ENCODE measurements around the gene BCAR3.

Gene BCAR3

DNA sequence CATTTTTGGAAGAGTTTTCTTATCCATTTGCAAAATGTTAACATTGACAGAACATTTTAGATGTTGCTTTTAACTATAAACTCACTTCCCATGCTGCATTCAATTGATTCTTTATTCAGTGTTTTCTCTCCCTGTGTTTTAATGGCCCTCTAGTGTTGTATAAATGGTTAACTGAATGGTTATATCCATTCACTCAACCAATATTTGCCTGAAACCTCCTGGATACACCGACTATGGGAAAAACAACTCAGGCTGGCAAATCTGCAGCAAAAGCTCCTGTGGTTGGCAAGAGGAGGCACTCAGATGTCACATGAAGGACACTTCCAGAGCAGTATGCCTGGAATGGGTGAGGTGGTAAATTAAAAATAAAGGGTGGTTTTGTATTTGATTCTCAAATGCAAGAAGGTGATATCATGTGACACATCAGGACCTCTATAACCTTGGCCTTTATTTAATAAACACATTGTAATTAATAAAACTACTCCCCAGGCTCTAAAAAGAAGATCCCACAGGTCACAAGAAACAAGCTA, 107.6 kb downstream of the BCAR3 start:
- no peak for DNase-seq

DNA sequence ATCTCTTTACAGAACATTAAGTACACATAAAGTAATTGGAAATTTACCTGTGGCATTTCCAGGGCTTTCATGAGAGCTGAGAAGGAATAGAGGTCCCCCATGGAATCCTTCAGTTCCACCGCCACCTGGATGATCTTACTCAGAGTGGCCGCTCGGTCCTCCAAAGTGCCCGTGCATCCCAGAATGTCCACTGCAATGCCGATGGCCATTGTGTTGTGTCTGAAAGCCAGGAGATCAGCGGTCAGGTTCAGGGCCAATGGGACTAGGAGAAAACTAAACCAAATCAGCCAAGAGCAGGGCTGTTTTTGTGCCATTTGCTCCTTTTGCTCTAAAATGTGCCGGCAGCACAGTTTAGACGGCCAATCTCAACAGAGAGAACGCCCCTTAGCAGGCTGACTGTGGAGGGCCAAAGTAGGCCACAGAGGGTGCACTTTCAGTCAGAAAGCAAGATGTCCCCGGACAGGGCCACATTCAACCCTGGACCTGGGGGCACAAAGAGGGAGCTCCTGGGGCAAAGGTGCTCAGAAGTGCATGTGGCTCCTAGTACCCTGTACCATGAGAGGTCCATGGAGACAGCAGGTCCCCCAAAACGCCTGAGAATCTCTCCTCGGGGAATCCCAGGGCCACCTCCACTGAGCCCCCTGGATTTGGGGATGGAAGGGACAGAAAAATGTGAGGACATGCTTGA, 109.9 kb downstream of the BCAR3 start:
- no peak for DNase-seq

DNA sequence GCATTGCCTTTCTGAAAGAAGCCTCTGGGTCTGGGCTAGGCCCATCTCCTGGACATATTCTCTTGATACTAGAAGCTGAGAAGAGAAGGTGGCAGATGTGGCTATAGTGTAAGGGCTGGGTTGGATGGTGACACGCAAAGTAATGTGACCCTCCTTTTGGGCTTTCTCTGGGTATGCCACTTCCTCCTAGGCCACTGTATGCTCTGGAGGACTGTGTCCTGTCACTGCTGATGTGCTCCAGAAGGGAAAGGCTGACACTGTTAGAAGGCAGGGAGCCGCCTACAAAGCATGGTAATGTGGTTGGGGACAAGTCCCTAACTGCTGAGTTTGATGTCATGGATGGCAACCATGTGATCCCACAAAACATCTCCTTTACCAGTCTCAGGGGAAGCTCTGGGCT, 112.1 kb downstream of the BCAR3 start:
- DNase-seq, result no peak

- no peak for DNase-seq
Observed at GRCh38 chr1:93567255-93567918, 114.2 kb downstream of the BCAR3 start.

GRCh38 chr1:93566227-93566626, 115.4 kb downstream of the BCAR3 start:
- no peak for DNase-seq

- no peak for DNase-seq
Observed at GRCh38 chr1:93565496-93566206, 116.0 kb downstream of the BCAR3 start.

DNA sequence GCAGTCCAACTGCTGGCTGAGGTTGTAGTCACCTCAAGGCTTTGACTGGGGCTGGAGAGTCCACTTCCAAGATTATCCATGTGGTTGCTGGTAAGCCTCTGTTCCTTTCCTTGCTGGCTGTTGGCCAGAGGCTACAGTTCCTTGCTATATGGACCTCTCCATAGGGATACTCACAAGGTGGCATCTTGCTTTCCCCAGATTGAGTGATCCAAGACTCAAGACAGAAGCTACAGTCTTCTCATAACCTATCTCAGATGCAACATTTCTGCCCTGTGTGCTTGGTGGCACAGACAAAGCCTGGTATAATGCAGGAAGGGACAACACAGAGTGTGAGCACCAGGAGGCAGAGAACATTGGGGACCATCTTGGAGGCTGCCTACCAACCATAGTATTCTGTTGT, 121.9 kb downstream of the BCAR3 start:
- DNase-seq, result no peak

GRCh38 chr1:93559045-93559444, 122.6 kb downstream of the BCAR3 start:
- no peak for DNase-seq

DNA sequence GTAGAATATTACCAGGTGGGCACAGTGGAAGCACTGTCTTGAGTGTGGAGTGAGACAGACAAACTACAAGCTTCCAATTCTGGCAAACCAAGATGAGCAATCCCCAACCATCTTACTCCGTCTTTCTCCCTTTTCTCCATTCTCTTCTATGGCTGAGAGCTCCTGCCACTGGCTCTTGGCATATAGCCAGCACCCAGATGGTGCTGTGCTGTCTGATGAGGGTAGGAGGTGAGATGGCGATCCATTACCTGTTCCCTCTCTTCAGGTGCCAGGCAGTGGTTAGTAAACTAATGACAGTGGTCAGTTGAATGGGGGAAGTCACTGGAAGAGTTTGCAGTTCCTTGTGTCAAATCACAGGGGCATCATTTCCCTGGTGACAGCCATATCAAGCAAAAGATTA, 125.3 kb downstream of the BCAR3 start:
- DNase-seq, result no peak

DNA sequence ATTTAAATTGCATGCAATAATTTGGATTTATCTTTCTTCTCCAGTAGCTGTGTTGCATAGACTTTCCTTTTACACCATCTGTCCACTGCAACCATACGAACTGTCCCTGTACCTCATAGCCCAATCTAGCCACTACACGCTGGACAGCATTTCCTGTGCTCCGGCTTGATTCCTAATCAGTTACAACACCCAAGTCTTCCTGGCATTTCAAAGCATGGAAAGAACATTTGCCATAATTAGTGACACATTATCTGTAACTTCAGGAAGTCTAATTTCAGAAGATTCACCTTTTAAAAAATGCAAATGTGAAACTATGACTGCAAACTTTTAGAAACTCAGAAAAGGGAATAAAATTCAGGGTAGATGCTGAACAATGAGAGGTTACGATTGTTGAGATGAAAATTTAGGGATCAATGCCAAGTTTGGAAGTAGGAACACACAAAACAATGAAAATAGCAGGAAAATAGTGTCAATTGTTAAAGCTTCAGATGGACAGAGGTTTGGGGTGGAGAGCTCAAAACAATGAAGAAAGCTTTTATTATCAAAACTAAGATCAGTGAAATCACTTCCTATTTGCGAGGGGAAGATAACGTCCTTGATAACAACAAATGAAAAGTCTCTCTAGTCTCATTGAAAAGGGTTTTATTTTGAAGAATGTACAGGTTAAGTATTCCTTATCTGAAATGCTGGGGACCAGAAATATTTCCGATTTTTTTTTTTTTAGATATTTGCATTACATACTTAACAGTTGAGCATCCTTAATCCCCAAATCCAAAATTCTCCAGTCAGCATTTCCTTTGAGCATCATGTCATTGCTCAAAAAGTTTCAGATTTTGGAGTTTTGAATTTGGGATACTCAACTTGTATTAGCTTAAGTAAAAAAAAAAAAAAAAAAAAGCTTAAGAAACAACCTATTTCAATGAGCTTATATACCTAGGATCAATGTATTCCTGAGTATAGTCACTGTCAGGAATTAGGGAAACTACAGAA, 126.5 kb downstream of the BCAR3 start:
- no peak for DNase-seq

DNA sequence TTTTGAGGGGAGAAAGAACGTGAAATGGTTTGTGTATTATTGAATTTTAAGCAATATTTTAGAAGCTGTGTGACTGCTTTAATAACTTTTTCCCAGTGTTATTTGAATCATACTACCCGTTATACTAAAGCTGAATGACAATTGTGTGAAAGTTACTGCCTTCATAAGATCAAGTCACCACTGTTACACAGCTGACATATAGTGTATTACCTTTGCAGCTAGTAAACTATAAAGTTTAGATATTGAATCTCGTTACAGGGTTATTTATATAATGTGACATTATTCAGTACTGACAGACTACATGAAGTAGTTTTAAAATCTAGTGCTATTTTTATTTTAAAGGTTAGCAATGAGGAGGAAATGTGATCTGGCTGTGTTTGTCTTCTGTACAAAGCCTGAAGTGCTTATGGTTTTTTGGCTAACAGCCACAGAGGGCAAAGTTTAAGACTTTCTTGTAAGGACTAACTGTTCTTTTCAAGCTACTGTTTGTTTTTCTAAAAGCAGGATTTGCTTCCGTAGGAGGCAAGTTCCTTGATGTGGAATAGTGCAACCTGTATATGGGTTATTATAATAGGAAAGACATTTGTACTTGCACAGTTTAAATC, 127.6 kb downstream of the BCAR3 start:
- peak; percentile 9 for DNase-seq

GRCh38 chr1:93552741-93553455, 128.7 kb downstream of the BCAR3 start:
- DNase-seq, result no peak

GRCh38 chr1:93549811-93550210, 131.8 kb downstream of the BCAR3 start:
- no peak for DNase-seq

GRCh38 chr1:93549131-93549530, 132.5 kb downstream of the BCAR3 start:
- DNase-seq, result no peak

GRCh38 chr1:93546162-93546863, 135.3 kb downstream of the BCAR3 start:
- no peak for DNase-seq

GRCh38 chr1:93542398-93542797, 139.2 kb downstream of the BCAR3 start:
- no peak for DNase-seq

- no peak for DNase-seq
Observed at GRCh38 chr1:93541045-93541444, 140.6 kb downstream of the BCAR3 start.

DNA sequence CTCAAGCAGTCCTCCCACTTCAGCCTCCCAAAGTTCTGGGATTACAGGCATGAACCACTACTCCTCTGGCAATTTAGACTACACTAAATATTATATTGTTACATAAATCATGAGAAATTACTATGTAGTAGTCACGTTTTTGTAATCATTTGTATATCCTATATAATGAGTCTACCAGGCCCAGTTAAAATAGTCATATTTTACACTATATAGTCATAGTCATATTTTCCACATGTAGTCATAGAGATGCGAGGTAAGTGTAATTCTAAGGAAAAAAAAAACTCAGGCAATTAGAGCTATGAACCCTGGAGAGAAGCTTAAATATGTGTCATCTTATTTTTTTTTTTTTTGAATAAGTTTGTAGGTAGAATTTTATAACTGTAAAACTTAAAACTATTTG, 143.7 kb downstream of the BCAR3 start:
- no peak for DNase-seq

GRCh38 chr1:93537396-93537795, 144.2 kb downstream of the BCAR3 start:
- DNase-seq, result no peak

DNA sequence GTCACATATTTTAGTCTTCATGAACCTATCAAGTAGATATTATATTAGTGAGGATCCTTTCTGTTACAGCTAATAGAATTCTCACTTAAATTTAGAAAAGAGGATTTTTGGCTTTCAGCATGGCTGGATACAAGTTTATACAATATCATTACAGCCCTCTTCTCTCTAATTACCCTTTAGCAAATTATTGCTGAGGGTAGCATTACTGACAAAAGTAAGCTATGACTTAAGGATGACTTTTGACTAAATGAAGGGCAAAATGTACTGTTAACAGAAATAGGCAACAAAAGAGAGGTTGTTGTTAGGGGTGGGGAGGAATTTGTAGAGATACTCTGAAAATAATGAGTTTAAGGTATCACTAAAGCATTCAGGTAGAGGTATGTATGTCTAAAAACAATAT, 148.0 kb downstream of the BCAR3 start:
- no peak for DNase-seq
